ENCODE measurements around the gene SUCLG2. TPM values are rescaled to one million over a fixed set of nuclear protein-coding genes. Genes with fewer than 3 reads are reported as not detected.

The SUCLG2 gene
- total RNA-seq, 1 donor from 2014 or later, result 63.6 TPM

DNA sequence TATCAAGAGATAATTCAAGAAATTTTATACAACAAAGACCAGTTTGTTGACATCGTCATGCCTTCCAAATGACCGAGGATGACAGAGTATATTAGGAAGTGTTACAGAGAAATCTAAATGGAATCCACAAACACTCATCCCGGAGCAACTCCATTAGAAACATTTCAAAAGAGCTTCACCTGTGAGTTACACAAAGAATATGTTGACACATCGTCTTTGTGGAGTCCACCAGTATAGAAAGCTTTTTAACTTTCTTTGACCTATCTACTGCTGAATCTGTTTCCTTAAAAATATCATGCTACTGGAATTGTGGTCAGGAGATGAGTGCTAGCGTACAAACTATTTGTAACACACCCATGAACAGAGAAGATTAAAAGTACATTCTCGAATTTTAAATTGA, 130.4 kb downstream of the SUCLG2 start:
- TF ChIP-seq EZH2phosphoT487 (IDR thresholded peaks at IDR 0.05) (no peak), EZH2 (IDR thresholded peaks at IDR 0.05) (no peak)
- Mint-ChIP-seq H3K36me3 (peaks cover 19% of the 10 kb centered on the region), H3K4me3 (no peak overlapping the region), H3K27me3 (ENCODE audit: insufficient read depth, low read depth) (no peaks in the 10 kb centered on the region), H3K4me1 (peaks cover 3% of the 10 kb centered on the region), H3K27ac (no peak overlapping the region), H3K9me3 (peaks cover 3% of the 10 kb centered on the region)
- DNase-seq (ENCODE audit: low spot score), result no peak
- no peaks in the 10 kb centered on the region for H3F3A ChIP-seq (ENCODE audit: low read depth)
- H2AFZ ChIP-seq (replicated peaks), result no peak overlapping the region
- no peaks in the 10 kb centered on the region for H3K4me1 ChIP-seq
- H4K20me1 ChIP-seq (ENCODE audit: low read depth), result no peaks in the 10 kb centered on the region
- H3K79me2 ChIP-seq (ENCODE audit: low read depth), result no peaks in the 10 kb centered on the region
- H3K27me3 ChIP-seq, result no peaks in the 10 kb centered on the region
- H3K4me3 ChIP-seq, result no peak overlapping the region
- no peaks in the 10 kb centered on the region for H3K36me3 ChIP-seq
- no peak overlapping the region for H3K4me2 ChIP-seq
- H3K9me3 ChIP-seq (ENCODE audit: low read depth), result no peaks in the 10 kb centered on the region
- H3K9ac ChIP-seq, result no peak overlapping the region
- no peak overlapping the region for H3K27ac ChIP-seq

DNA sequence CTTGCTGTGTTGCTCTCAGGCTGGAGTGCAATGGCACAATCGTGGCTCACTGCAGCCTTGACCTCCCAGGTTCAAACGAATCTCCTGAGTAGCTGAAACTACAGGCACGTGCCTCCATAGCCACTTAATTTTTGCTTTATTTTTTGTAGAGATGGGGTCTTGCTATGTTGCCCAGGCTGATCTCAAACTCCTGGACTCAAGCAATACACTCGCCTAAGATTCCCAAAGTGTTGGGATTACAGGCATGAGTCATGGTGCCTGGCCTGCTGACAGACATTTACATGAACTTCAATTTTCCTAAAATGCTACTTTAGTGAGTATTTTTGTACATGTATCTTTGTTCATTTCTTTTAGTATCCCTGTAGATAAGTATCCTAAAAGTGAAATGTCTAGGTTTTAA, 132.3 kb downstream of the SUCLG2 start:
- H3K27ac Mint-ChIP-seq, result no peak overlapping the region
- H3K27me3 Mint-ChIP-seq (ENCODE audit: insufficient read depth, low read depth), result no peaks in the 10 kb centered on the region
- Histone ChIP-seq H3K36me3 (no peaks in the 10 kb centered on the region), H2AFZ (replicated peaks) (no peak overlapping the region), H3K27me3 (no peaks in the 10 kb centered on the region), H3K9ac (no peak overlapping the region), H3K9me3 (ENCODE audit: low read depth) (no peaks in the 10 kb centered on the region), H3K4me3 (no peak overlapping the region), H3F3A (ENCODE audit: low read depth) (no peaks in the 10 kb centered on the region), H4K20me1 (ENCODE audit: low read depth) (no peaks in the 10 kb centered on the region), H3K4me1 (no peaks in the 10 kb centered on the region), H3K4me2 (no peak overlapping the region), H3K79me2 (ENCODE audit: low read depth) (no peaks in the 10 kb centered on the region), H3K27ac (no peak overlapping the region)
- no peak overlapping the region for H3K4me3 Mint-ChIP-seq
- peaks cover 3% of the 10 kb centered on the region for H3K9me3 Mint-ChIP-seq
- TF ChIP-seq, protein P1, sequence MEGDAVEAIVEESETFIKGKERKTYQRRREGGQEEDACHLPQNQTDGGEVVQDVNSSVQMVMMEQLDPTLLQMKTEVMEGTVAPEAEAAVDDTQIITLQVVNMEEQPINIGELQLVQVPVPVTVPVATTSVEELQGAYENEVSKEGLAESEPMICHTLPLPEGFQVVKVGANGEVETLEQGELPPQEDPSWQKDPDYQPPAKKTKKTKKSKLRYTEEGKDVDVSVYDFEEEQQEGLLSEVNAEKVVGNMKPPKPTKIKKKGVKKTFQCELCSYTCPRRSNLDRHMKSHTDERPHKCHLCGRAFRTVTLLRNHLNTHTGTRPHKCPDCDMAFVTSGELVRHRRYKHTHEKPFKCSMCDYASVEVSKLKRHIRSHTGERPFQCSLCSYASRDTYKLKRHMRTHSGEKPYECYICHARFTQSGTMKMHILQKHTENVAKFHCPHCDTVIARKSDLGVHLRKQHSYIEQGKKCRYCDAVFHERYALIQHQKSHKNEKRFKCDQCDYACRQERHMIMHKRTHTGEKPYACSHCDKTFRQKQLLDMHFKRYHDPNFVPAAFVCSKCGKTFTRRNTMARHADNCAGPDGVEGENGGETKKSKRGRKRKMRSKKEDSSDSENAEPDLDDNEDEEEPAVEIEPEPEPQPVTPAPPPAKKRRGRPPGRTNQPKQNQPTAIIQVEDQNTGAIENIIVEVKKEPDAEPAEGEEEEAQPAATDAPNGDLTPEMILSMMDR (IDR thresholded peaks at IDR 0.05), result no peak
- TF ChIP-seq EZH2 (IDR thresholded peaks at IDR 0.05) (no peak), EZH2phosphoT487 (IDR thresholded peaks at IDR 0.05) (no peak)
- peaks cover 3% of the 10 kb centered on the region for H3K4me1 Mint-ChIP-seq
- peaks cover 20% of the 10 kb centered on the region for H3K36me3 Mint-ChIP-seq
- DNase-seq (ENCODE audit: low spot score), result no peak

DNA sequence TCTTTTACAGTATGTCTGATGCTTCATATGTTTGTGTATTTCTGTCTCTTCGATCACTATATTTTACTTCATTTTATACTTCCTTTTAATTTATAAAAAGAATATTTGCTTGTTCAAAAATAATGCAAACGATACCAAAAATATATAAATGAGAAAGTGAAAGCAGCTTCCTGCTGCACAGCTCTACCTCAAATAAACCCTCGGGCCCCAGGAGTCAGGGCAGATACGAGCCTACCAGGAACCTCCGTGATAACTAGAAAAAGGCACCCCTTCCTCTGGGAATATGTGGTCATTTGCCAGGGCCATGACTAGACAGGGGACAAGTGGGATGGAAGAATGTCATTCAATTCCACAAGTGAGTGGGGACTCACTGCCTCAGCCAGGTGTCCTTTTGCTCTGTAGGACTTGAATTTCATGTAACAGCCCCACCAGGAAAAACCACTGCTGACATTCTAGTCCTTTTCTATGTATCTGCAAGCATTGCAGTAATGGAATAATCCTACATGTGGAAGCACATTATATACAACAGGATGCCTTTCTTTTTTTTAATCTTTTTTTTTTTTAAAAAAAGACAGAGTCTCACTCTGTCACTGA, 133.3 kb downstream of the SUCLG2 start:
- no peaks in the 10 kb centered on the region for H3K36me3 ChIP-seq
- H3K4me3 ChIP-seq, result no peak overlapping the region
- TF ChIP-seq, protein P1 (IDR thresholded peaks at IDR 0.05), result no peak
- no peak for TF ChIP-seq EZH2 (IDR thresholded peaks at IDR 0.05)
- TF ChIP-seq EZH2phosphoT487 (IDR thresholded peaks at IDR 0.05), result no peak
- H3K9ac ChIP-seq, result no peak overlapping the region
- H3F3A ChIP-seq (ENCODE audit: low read depth), result no peaks in the 10 kb centered on the region
- Mint-ChIP-seq H3K4me1 (peaks cover 2% of the 10 kb centered on the region), H3K9me3 (peaks cover under 1% of the 10 kb centered on the region), H3K4me3 (no peak overlapping the region), H3K27me3 (ENCODE audit: insufficient read depth, low read depth) (no peaks in the 10 kb centered on the region), H3K36me3 (peaks cover 12% of the 10 kb centered on the region), H3K27ac (no peak overlapping the region)
- H3K4me2 ChIP-seq, result no peak overlapping the region
- peaks cover under 1% of the 10 kb centered on the region for H3K4me1 ChIP-seq
- no peaks in the 10 kb centered on the region for H3K79me2 ChIP-seq (ENCODE audit: low read depth)
- no peaks in the 10 kb centered on the region for H4K20me1 ChIP-seq (ENCODE audit: low read depth)
- no peaks in the 10 kb centered on the region for H3K9me3 ChIP-seq (ENCODE audit: low read depth)
- no peak for DNase-seq (ENCODE audit: low spot score)
- H2AFZ ChIP-seq (replicated peaks), result no peak overlapping the region
- H3K27ac ChIP-seq, result no peak overlapping the region
- no peaks in the 10 kb centered on the region for H3K27me3 ChIP-seq

DNA sequence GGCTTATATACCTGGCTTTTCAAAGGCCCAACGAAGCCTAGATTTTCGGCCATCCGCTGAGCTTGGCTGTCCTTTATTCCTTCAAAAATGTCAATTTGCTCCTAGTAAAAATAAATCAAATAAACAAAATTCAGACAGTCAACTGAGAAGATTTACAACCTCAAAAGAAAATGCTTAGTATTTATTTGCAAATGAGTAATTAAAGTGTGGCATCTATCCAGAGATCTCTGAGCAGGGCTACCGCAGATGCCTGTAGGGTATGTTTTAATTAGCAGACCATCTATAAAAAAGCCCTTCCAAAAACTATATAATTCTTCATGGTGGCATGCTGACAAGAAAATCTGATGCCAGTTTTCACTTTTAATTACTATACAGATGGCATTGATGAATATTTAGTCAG, 136.2 kb downstream of the SUCLG2 start:
- H3K4me3 ChIP-seq, result no peak overlapping the region
- Mint-ChIP-seq H3K4me3 (no peak overlapping the region), H3K36me3 (peaks cover 11% of the 10 kb centered on the region), H3K27ac (no peak overlapping the region), H3K9me3 (no peaks in the 10 kb centered on the region), H3K27me3 (ENCODE audit: insufficient read depth, low read depth) (no peaks in the 10 kb centered on the region), H3K4me1 (peaks cover 7% of the 10 kb centered on the region)
- TF ChIP-seq, protein P1 (IDR thresholded peaks at IDR 0.05), result no peak
- TF ChIP-seq EZH2phosphoT487 (IDR thresholded peaks at IDR 0.05), result no peak
- TF ChIP-seq EZH2 (IDR thresholded peaks at IDR 0.05), result no peak
- H3K36me3 ChIP-seq, result no peaks in the 10 kb centered on the region
- H3K9me3 ChIP-seq (ENCODE audit: low read depth), result no peaks in the 10 kb centered on the region
- no peak overlapping the region for H3K9ac ChIP-seq
- no peak for DNase-seq (ENCODE audit: low spot score)
- H3K4me2 ChIP-seq, result no peak overlapping the region
- peaks cover 9% of the 10 kb centered on the region for H3K4me1 ChIP-seq
- no peaks in the 10 kb centered on the region for H3K27me3 ChIP-seq
- no peak overlapping the region for H2AFZ ChIP-seq (replicated peaks)
- no peaks in the 10 kb centered on the region for H3K79me2 ChIP-seq (ENCODE audit: low read depth)
- no peaks in the 10 kb centered on the region for H4K20me1 ChIP-seq (ENCODE audit: low read depth)
- H3K27ac ChIP-seq, result no peak overlapping the region
- no peaks in the 10 kb centered on the region for H3F3A ChIP-seq (ENCODE audit: low read depth)
